Hepatocyte (in vitro differentiated cells): ENCODE data around the gene ADGRL3.

Source experiments
- CTCF ChIP-seq: fragments of 200-600 bp; sonication (generic); IDR thresholded peaks from 2 replicates; pipeline ENCODE4 v1.5.1; 2016; ENCODE audit warnings: antibody characterized with exemption, mild to moderate bottlenecking; ENCODE audit not compliant: poor library complexity
- EZH2phosphoT487 ChIP-seq: fragments of 200-600 bp; sonication (generic); IDR thresholded peaks from one replicate; pipeline ENCODE4 v1.6.1; 2018; ENCODE audit warnings: antibody characterized with exemption, mild to moderate bottlenecking, low read depth, moderate library complexity; ENCODE audit not compliant: unreplicated experiment, severe bottlenecking

- TF ChIP-seq CTCF (no peak), EZH2phosphoT487 (no peak)
These were observed 273.2 kb downstream of the ADGRL3 start for GRCh38 chr4:61473306-61473705.
